GM06990 (cell line): ENCODE measurements around the gene EFEMP2.

Experiments
- DNase-seq: peaks from one replicate; pipeline ENCODE4 v3.0.0-alpha.2; 2011; ENCODE audit not compliant: insufficient read length; ENCODE audit errors: extremely low read depth
- H3K27me3 ChIP-seq: replicated peaks from 2 replicates; pipeline ENCODE4 v1.6.0; 2011; ENCODE audit warnings: low read length; ENCODE audit not compliant: control insufficient read depth, insufficient read depth
- H3K36me3 ChIP-seq: 2 replicates; pipeline ENCODE4 v1.5.1; 2011; ENCODE audit warnings: low read length; ENCODE audit not compliant: control insufficient read depth, insufficient read depth
- H3K4me3 ChIP-seq: replicated peaks from 2 replicates; pipeline ENCODE4 v1.5.1; 2011; ENCODE audit warnings: low read depth, mild to moderate bottlenecking, control low read depth, low read length
- CTCF ChIP-seq: IDR thresholded peaks from 2 replicates; pipeline ENCODE4 v1.5.1; 2011; ENCODE audit warnings: low read length, control low read depth, mild to moderate bottlenecking, inconsistent platforms; ENCODE audit not compliant: insufficient read depth, poor library complexity, severe bottlenecking

The EFEMP2 gene

GRCh38 chr11:65870307-65870658 lies 2.3 kb downstream of the EFEMP2 start:
- DNase-seq = no peak
- peaks cover 13% of the 10 kb centered on the region for H3K36me3 ChIP-seq
- no peak for TF ChIP-seq CTCF
- H3K4me3 ChIP-seq = no peak overlapping the region
- no peaks in the 10 kb centered on the region for H3K27me3 ChIP-seq

GRCh38 chr11:65869643-65870306 lies 2.8 kb downstream of the EFEMP2 start:
- TF ChIP-seq CTCF = no peak
- H3K4me3 ChIP-seq = no peak overlapping the region
- peaks cover 18% of the 10 kb centered on the region for H3K36me3 ChIP-seq
- H3K27me3 ChIP-seq = no peaks in the 10 kb centered on the region
- no peak for DNase-seq

DNA sequence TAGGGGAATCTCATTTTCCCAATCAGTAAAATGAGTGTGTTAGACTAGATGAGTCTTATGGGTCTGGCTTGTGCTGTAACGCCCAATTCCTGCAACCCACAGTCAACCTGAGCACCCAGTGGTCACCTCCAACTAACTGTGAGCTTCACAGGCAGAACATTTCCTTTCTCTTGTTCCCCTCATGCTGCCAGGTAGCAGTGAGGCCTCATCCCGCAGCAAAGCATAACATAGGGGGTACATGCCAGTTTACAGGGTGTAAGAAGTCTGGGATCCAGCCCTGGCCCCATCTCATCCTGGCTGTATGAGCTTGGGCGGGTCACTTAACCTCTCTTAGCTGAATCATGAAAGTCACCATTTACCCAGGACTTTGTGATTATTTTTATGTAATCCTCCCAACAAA lies 3.7 kb downstream of the EFEMP2 start:
- TF ChIP-seq CTCF = no peak
- H3K27me3 ChIP-seq = no peaks in the 10 kb centered on the region
- DNase-seq = no peak
- H3K4me3 ChIP-seq = no peak overlapping the region
- H3K36me3 ChIP-seq = peaks cover 27% of the 10 kb centered on the region

DNA sequence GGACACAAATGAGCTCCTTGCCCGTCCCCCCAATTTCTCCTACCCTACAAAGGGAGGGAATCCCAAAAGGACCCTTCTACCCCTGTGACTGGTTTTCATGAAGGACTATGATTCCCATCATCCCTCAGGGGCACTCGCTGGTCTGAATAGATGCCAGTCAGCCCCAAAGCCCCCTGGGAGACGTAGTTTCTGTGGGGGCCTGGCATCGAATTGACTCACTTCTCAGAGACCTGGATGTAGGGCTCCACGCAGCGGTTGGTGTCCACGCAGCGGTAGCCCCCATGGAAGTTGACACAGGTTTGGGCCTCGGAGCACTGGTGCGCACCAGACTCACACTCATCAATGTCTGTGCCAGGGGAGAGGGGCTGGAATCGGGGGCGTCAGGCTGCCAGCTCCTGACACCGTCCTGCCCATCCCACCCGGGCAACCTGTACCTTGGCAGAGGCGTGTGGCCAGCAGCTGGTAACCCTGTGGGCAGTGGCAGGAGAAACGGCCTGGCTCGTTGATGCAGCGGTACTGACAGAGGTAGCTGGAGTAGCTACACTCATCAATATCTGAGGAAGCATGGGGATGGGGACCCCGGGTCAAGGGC lies 4.4 kb downstream of the EFEMP2 start:
- DNase-seq = no peak
- Histone ChIP-seq H3K36me3 (peaks cover 34% of the 10 kb centered on the region), H3K4me3 (no peak overlapping the region), H3K27me3 (no peaks in the 10 kb centered on the region)
- TF ChIP-seq CTCF = no peak

GRCh38 chr11:65867284-65868071 lies 5.1 kb downstream of the EFEMP2 start:
- no peak for TF ChIP-seq CTCF
- Histone ChIP-seq H3K4me3 (no peak overlapping the region), H3K36me3 (peaks cover 40% of the 10 kb centered on the region), H3K27me3 (no peaks in the 10 kb centered on the region)
- DNase-seq = no peak
